Measurements from ENCODE around the gene CASP7.
"Not testable (repeated sequence)": the region's sequence is repeated elsewhere in the genome, so short reads cannot be mapped to it uniquely, and the experiment has no call there.

The CASP7 gene

DNA sequence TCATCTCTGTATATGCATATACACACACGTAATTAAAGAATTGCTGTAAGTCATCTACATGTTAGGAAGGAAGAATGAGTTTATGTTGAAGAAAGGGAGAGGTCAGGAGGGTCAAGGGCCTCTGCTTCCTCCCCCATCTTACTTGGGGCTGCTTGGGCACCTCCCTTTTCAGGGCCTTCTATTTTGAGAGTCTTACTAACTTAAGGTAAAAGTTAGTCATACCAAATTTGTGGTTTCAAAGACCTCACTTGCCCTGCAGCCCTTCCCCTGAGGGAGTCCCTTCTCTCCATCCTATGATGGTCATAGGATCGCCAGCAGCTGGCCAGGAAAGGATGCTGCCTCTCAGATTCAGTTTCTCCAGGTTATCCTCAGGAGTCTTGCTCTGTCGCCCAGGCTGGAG, 74.4 kb downstream of the CASP7 start:
- DNase-seq (ENCODE audit: low read depth): no peak

GRCh38 chr10:113754768-113755167, 75.1 kb downstream of the CASP7 start:
- DNase-seq (ENCODE audit: low read depth): no peak

GRCh38 chr10:113756940-113757543, 77.3 kb downstream of the CASP7 start:
- DNase-seq (ENCODE audit: low read depth): no peak

DNA sequence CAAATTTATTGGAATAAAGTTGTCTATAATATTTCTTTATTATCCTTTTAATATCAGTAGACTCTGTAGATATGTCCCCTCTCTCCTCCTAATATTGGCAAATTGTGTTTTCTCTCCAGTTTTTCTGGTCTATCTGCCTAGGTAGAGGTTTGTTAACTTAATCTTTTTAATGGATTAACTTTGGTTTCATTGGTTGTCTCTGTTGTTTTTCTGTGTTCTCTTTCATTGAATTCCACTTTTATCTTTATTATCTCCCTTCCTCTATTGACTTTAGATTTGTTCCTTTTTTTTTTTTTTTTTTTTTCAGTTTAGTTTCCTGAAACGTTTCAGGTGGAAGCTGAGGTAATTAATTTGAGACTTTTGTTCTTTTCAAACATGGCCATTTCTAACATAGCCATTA, 82.4 kb downstream of the CASP7 start:
- DNase-seq (ENCODE audit: low read depth): no peak

GRCh38 chr10:113764582-113764981, 84.9 kb downstream of the CASP7 start:
- DNase-seq (ENCODE audit: low read depth): no peak

DNA sequence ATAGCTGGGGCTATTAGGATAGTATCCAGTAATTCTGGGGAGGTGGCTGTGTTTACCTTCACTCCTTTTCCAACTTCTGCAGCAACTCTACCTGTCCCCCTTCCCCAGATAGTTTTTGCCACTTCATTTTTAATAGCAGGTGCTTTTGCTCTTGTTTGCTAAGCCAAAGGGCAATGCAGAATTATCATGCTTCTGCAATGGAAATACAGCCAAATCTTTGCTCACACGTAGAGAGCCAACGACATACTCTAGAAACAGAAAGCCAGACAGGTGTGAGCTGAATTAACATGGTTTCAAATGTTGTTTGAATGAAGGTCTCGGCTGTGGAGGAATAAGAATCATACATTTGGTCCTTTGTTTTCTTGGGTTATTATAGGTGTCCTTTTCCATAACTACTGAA, 86.2 kb downstream of the CASP7 start:
- no peak for DNase-seq (ENCODE audit: low read depth)

DNA sequence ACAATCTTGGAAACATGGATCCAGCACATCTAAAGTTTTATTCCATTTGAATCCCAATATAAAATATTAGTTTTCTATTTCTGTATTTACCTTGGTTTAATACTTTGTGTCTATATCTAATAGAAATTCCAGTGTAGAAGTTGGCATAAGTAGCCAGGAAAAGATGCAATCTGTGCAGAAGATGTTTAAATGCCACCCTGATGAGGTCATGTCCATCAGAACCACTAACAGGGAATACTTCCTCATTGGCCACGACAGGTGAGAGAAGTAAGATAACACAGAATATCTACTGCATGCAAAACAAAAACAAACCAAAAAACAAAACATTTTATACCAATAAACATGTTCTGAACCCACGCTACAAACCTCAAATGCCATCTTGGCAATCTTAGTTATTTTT, 87.5 kb downstream of the CASP7 start:
- DNase-seq (ENCODE audit: low read depth): no peak

- DNase-seq (ENCODE audit: low read depth): no peak
Observed at GRCh38 chr10:113770346-113770745, 90.6 kb downstream of the CASP7 start.

DNA sequence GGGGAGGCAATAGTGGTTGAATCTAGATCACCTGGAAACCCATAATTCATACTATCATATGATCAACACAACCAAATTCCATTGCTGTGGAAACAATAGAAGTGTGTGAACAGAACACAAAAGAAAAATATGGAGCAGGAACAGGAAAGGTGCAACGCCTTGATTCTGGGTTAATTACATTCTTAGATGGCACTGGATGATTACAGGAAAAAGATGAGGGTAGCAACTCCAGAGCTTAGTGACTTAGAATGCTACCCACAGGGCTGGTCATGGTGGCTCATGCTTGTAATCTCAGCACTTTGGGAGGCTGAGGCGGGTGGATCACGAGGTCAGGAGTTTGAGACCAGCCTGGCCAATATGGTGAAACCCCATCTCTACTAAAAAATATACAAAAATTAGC, 91.4 kb downstream of the CASP7 start:
- not testable (repeated sequence) for DNase-seq (ENCODE audit: low read depth)

DNA sequence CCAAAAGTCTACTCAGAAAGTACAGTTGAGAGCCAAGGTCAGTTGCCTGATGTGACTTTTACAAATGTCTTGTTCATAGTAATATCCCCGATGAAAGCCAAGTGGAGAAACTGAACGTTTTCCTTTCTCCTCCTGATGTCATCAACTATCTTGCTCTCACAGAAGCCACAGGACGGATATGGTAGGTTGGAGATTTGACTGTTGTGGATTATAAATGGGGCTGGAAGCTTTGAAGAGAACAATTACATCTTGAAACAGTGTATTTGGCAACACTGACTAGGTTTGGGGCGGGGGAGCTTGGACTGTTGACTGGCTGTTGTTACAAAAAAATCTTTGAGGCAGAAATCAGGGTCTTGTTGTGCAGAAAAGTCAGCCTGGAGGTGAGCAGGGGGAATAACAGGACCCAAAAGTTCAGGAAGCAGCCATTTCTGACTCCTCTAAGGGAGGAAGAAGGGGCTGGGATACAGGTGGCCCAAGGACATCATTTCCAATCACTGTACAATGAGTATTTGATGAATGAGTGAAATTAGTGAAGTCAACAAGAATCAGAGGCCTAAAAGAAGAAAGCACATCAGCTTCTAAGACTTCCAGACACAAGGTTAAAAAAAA, 96.1 kb downstream of the CASP7 start:
- DNase-seq (ENCODE audit: low read depth): no peak

DNA sequence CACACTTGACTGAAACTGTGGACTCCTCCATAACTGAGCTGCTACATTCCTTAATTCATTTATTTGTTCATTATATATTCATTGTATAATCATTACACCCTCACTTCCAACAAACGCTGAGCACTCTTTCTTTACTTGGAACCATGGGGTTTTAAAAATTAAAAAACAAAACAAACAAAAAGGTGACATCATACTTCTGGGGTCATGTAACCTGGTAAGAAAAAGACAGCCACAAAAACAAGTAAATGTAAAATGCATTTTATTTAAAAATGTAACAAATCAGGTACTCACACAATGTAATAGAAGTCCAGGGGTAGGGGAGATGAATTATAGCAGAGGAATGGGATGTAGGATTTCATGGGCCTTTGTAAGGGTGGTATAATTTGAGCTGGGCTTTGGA, 96.8 kb downstream of the CASP7 start:
- DNase-seq (ENCODE audit: low read depth): no peak
